HEK293 (cell line): ENCODE results near the gene SMYD2.

Source experiments
- CTCF ChIA-PET: fragments of 350-600 bp; formaldehyde crosslinking; extraction: SDS; loops from one replicate; lab custom pipeline; 2021; ENCODE audit warnings: antibody characterized with exemption; lab: Yijun Ruan, JAX
- POLR2A ChIA-PET: fragments of 300-600 bp; formaldehyde crosslinking; extraction: SDS; loops from one replicate; lab custom pipeline; 2020; ENCODE audit warnings: antibody characterized with exemption, inconsistent platforms; lab: Yijun Ruan, JAX
- H3K27ac ChIP-seq: fragments of 200-500 bp; sonication (Bioruptor generic); 2 replicates; pipeline ENCODE4 v1.5.1; 2014; ENCODE audit warnings: low read depth, low read length, control low read depth, inconsistent platforms; ENCODE audit errors: extremely low read depth
- H3K36me3 ChIP-seq, 2 experiments: fragments of 200-500 bp in 1 of 2; sonication (Bioruptor generic) in 1 of 2; 1 replicate in 1 of 2; 2 replicates in 1 of 2; pipeline ENCODE4 v1.5.1; 2014 to 2017; ENCODE audit warnings: inconsistent platforms in 2 of 2, low read length in 2 of 2; ENCODE audit not compliant: control insufficient read depth in 2 of 2, insufficient read depth in 1 of 2
- H3K4me1 ChIP-seq: fragments of 200-500 bp; sonication (Bioruptor generic); 2 replicates; pipeline ENCODE4 v1.5.1; 2014; ENCODE audit warnings: mild to moderate bottlenecking, low read length, inconsistent platforms; ENCODE audit not compliant: control insufficient read depth, insufficient read depth
- H3K4me3 ChIP-seq: 2 replicates; pipeline ENCODE4 v1.5.1; 2011; ENCODE audit warnings: low read depth, mild to moderate bottlenecking, control low read depth, low read length, moderate library complexity
- H3K9me3 ChIP-seq: fragments of 200-500 bp; sonication (Bioruptor generic); 2 replicates; pipeline ENCODE4 v1.5.1; 2014; ENCODE audit warnings: low read depth, low read length, inconsistent platforms; ENCODE audit not compliant: control insufficient read depth, insufficient read depth
- ATF2 ChIP-seq: fragments of 450-650 bp; formaldehyde crosslinking; IDR thresholded peaks from 2 replicates; pipeline ENCODE4 v1.5.1; 2016; ENCODE audit warnings: missing biosample characterization, missing genetic modification characterization, low read depth
- HOXC10 ChIP-seq: sonication (generic); formaldehyde crosslinking; IDR thresholded peaks from 2 replicates; pipeline ENCODE4 v1.8.1; 2023; ENCODE audit warnings: mild to moderate bottlenecking, missing genetic modification reagents
- PRDM10 ChIP-seq: fragments of 450-650 bp; formaldehyde crosslinking; IDR thresholded peaks from 2 replicates; pipeline ENCODE4 v1.5.1; 2016; ENCODE audit warnings: missing biosample characterization, missing genetic modification characterization
- YY2 ChIP-seq: fragments of 450-650 bp; formaldehyde crosslinking; IDR thresholded peaks from 2 replicates; pipeline ENCODE4 v1.5.1; 2016; ENCODE audit warnings: missing biosample characterization, missing genetic modification characterization
- ZNF114 ChIP-seq: fragments of 450-650 bp; formaldehyde crosslinking; IDR thresholded peaks from 2 replicates; pipeline ENCODE4 v1.5.0; 2017; ENCODE audit warnings: missing biosample characterization, missing genetic modification characterization
- ZNF2 ChIP-seq: fragments of 450-650 bp; formaldehyde crosslinking; IDR thresholded peaks from 2 replicates; pipeline ENCODE4 v1.5.1; 2016; ENCODE audit warnings: missing biosample characterization, missing genetic modification characterization
- ZNF221 ChIP-seq: fragments of 450-650 bp; formaldehyde crosslinking; IDR thresholded peaks from 2 replicates; pipeline ENCODE4 v1.5.1; 2017; ENCODE audit warnings: missing biosample characterization, missing genetic modification characterization, borderline replicate concordance
- ZNF404 ChIP-seq: fragments of 450-650 bp; formaldehyde crosslinking; IDR thresholded peaks from 2 replicates; pipeline ENCODE4 v1.5.1; 2017; ENCODE audit warnings: missing biosample characterization, missing genetic modification characterization
- ZNF501 ChIP-seq: fragments of 450-650 bp; formaldehyde crosslinking; IDR thresholded peaks from 2 replicates; pipeline ENCODE4 v1.5.1; 2016; ENCODE audit warnings: missing biosample characterization, missing genetic modification characterization
- ZNF692 ChIP-seq: fragments of 450-650 bp; formaldehyde crosslinking; IDR thresholded peaks from 2 replicates; pipeline ENCODE4 v1.5.1; 2016; ENCODE audit warnings: missing biosample characterization, missing genetic modification characterization
- ZNF747 ChIP-seq: fragments of 450-650 bp; formaldehyde crosslinking; IDR thresholded peaks from 2 replicates; pipeline ENCODE4 v1.5.1; 2016; ENCODE audit warnings: missing biosample characterization, missing genetic modification characterization
- ZNF768 ChIP-seq: fragments of 450-650 bp; formaldehyde crosslinking; IDR thresholded peaks from 2 replicates; pipeline ENCODE4 v1.5.1; 2018; ENCODE audit warnings: missing biosample characterization, mild to moderate bottlenecking, missing genetic modification characterization
- ZSCAN18 ChIP-seq: fragments of 450-650 bp; formaldehyde crosslinking; IDR thresholded peaks from 2 replicates; pipeline ENCODE4 v1.5.1; 2016; ENCODE audit warnings: missing biosample characterization, missing genetic modification characterization

The SMYD2 gene

GRCh38 chr1:214259353-214259977, 21.5 kb upstream of the SMYD2 start:
- Histone ChIP-seq H3K36me3 (no peaks in the 10 kb centered on the region), H3K4me3 (no peak overlapping the region), H3K4me1 (no peaks in the 10 kb centered on the region), H3K9me3 (no peaks in the 10 kb centered on the region), H3K27ac (no peak overlapping the region)
- TF ChIP-seq ZSCAN18 (tag by site-specific recombination) (no peak), ZNF404 (tag by site-specific recombination) (no peak), ZNF692 (tag by site-specific recombination) (no peak), ZNF2 (tag by site-specific recombination) (no peak), ZNF768 (no peak), PRDM10 (tag by site-specific recombination) (no peak), HOXC10 (CRISPR knock-in tag) (no peak), ZNF114 (no peak), YY2 (tag by site-specific recombination) (no peak), ZNF221 (no peak), ZNF747 (tag by site-specific recombination) (no peak)
- POLR2A ChIA-PET = no interaction called here
- CTCF ChIA-PET = interaction anchor here (0.7 to 13.6 kb wide), 8 partner anchors 8 to 943 kb away, joined by 3 to 428 read pairs (median 7); no protein-coding TSS in a partner anchor

- ChIA-PET CTCF (interaction anchor here (0.6 to 13.6 kb wide), 53 partner anchors 9 to 1130 kb away, joined by 3 to 428 read pairs (median 7); partner anchors contain the start of gene PTPN14), POLR2A (interaction anchor here (1.0 kb wide), 1 partner anchor 68 kb away, joined by 3 read pairs; no protein-coding TSS in a partner anchor)
- Histone ChIP-seq H3K36me3 (no peaks in the 10 kb centered on the region), H3K4me1 (no peaks in the 10 kb centered on the region), H3K9me3 (no peaks in the 10 kb centered on the region), H3K27ac (no peak overlapping the region), H3K4me3 (no peak overlapping the region)
- TF ChIP-seq ZNF501 (tag by site-specific recombination) (no peak), ATF2 (tag by site-specific recombination) (0 out of 2 replicates have a peak, but pooled peaks have one; percentile 19)
Measured at GRCh38 chr1:214260561-214261205, 20.3 kb upstream of the SMYD2 start.
